Activated CD8-positive, alpha-beta memory T cell treated with anti-CD3 and anti-CD28 coated beads for 48 hours (primary cell): Measurements from ENCODE around the gene AAK1.
"Not testable (repeated sequence)": the region's sequence is repeated elsewhere in the genome, so short reads cannot be mapped to it uniquely, and the experiment has no call there.

Source experiments
- DNase-seq, 3 experiments: peaks; one replicate each; pipeline ENCODE4 v3.0.0-alpha.2; 2020; ENCODE audit warnings: low read depth in 2 of 3, low spot score in 2 of 3

The AAK1 gene

GRCh38 chr2:69576880-69577279, 66.7 kb downstream of the AAK1 start:
- DNase-seq = no peak

- no peak for DNase-seq
Observed at GRCh38 chr2:69575926-69576325, 67.6 kb downstream of the AAK1 start.

GRCh38 chr2:69575371-69575770, 68.2 kb downstream of the AAK1 start:
- not testable (repeated sequence) for DNase-seq

- no peak for DNase-seq
Observed at GRCh38 chr2:69572641-69573040, 70.9 kb downstream of the AAK1 start.

GRCh38 chr2:69571189-69571588, 72.3 kb downstream of the AAK1 start:
- DNase-seq = no peak

- DNase-seq = no peak
Observed at GRCh38 chr2:69570474-69570873, 73.1 kb downstream of the AAK1 start.

GRCh38 chr2:69567909-69568300, 75.6 kb downstream of the AAK1 start:
- DNase-seq = no peak

GRCh38 chr2:69567157-69567908, 76.2 kb downstream of the AAK1 start:
- DNase-seq = no peak

- no peak for DNase-seq
Observed at GRCh38 chr2:69566669-69567068, 76.9 kb downstream of the AAK1 start.

- peak; percentile 22 to 60 (median 52) for DNase-seq
Observed at GRCh38 chr2:69565431-69565839, 78.1 kb downstream of the AAK1 start.

- no peak for DNase-seq
Observed at GRCh38 chr2:69564604-69565003, 78.9 kb downstream of the AAK1 start.

- no peak for DNase-seq
Observed at GRCh38 chr2:69563021-69563420, 80.5 kb downstream of the AAK1 start.

GRCh38 chr2:69561101-69561500, 82.4 kb downstream of the AAK1 start:
- DNase-seq = no peak

GRCh38 chr2:69560147-69560482, 83.4 kb downstream of the AAK1 start:
- DNase-seq = no peak

- DNase-seq = no peak
Observed at GRCh38 chr2:69559442-69560146, 83.9 kb downstream of the AAK1 start.

- no peak for DNase-seq
Observed at GRCh38 chr2:69556008-69556407, 87.5 kb downstream of the AAK1 start.

- no peak for DNase-seq
Observed at GRCh38 chr2:69554981-69555380, 88.6 kb downstream of the AAK1 start.

- no peak for DNase-seq
Observed at GRCh38 chr2:69554568-69554967, 89.0 kb downstream of the AAK1 start.

- DNase-seq = no peak
Observed at GRCh38 chr2:69553991-69554390, 89.5 kb downstream of the AAK1 start.

GRCh38 chr2:69550511-69550910, 93.0 kb downstream of the AAK1 start:
- not testable (repeated sequence) for DNase-seq

- no peak for DNase-seq
Observed at GRCh38 chr2:69549421-69549820, 94.1 kb downstream of the AAK1 start.

GRCh38 chr2:69547984-69548715, 95.4 kb downstream of the AAK1 start:
- no peak for DNase-seq
